Right hindlimb (tissue), 1 donor: ENCODE results near the gene BABAM2.

Source experiments
- DNase-seq: peaks from one replicate; pipeline ENCODE4 v3.0.0-alpha.2; 2018

BABAM2 gene

DNA sequence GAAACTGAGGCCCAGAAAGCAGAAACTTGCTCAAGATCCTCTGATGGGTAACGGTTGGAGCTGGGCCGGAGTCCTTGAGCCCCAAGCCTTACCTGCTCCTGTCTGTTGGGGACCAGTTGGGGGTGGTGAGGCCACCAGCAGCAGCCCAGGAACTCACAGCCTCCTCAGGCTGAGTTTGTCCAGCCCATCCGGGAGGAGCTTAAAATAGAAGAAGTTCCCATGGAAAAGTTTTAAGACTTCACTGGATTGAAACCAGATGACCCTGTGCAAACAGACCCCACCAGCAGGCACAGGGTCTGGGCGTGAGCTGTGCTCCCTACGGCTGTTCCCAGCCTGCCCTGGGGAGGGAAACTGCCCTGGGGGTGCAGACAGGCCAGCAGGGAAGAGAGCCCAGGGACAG, 461.6 kb downstream of the BABAM2 start:
- peak; percentile 36 for DNase-seq

- peak; percentile 19 for DNase-seq
Measured at GRCh38 chr2:28352610-28353195, 462.2 kb downstream of the BABAM2 start.

GRCh38 chr2:28354920-28355520, 464.5 kb downstream of the BABAM2 start:
- DNase-seq = no peak

DNA sequence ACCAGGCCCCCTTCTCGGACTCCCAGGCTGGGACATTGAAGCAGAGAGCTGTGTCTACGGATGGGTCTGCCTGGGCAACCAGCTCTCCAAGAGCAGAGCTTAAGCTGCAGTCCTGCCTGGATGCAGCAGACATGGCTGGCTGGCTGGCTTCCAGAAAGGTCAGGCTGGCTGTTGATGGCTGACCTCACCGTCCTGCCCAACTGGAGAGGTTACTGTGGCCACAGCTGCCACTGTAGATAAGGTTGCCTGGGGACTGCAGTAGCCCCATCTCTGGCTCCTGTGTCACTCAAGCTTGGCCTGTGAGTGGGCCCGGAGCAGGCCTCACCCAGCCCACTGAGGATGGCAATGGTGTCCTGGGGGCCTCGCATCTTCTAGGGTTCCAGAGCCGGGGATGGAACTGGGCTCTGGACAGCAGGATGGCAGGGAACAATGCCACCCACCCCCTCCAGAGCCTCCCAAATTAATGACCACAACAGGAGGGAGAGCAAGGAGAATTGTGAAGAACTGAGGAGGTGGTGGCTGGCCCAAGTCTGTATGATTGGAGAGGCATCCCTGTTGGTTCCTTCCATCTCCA, 465.1 kb downstream of the BABAM2 start:
- no peak for DNase-seq

DNA sequence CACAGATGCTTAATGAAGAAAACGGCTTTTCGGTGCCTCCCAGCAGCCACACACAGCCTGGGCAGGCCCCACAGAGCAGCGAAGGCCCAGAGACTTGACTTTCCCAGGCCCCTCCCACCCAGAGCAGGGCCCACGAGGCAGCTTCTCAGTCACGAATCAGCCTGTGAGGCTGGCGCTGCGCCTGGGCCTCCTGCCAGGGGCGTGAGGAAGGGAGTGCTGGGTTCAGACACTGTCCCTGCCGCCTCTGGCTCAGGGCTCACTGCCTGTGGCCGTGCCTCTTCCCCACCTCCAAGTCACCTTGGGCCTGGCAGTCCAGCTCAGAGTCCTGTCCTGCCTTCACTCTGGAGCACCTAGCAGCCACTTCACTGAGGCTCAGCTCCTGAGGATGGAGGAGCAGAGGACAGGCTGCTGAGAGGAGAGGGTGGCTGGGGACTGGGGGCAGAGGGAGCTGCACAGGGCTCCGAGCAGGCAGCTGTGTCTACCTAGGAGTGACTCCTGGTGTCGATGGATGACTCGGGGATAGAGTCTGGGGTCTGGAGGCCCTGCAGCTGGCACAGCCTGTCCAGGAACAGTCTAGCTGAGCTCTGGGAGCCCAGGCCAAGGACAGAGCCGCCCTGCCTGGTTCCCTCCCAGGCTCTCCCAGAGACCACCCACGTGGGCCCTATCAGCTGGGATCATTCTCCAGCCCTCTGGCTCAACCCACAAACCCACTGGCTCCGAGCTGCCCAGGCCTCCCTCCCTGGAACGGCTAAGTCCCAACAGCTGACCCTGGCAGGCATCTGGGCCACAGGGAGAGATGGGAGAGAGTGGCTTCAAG, 465.8 kb downstream of the BABAM2 start:
- peak; percentile 93 for DNase-seq

DNA sequence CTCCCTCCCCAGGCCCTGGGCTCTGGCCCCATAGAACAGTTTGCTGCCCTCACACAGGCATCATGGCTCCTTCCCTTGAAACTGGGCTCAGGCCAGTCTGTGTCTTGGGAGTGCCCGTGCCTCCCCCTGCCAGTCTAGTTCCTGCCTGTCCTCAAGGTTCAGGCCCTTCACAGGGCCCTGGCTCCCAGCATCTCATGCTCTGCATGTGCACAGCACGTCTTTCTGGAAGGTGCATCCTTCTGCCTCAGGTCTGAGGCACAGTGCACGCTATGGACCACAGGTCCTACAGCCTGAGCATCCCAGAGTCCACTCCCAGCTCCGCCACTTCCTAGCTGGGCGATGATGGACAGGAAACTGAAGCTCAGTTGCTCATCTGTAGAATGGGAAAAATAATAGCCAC, 466.5 kb downstream of the BABAM2 start:
- DNase-seq = no peak

DNA sequence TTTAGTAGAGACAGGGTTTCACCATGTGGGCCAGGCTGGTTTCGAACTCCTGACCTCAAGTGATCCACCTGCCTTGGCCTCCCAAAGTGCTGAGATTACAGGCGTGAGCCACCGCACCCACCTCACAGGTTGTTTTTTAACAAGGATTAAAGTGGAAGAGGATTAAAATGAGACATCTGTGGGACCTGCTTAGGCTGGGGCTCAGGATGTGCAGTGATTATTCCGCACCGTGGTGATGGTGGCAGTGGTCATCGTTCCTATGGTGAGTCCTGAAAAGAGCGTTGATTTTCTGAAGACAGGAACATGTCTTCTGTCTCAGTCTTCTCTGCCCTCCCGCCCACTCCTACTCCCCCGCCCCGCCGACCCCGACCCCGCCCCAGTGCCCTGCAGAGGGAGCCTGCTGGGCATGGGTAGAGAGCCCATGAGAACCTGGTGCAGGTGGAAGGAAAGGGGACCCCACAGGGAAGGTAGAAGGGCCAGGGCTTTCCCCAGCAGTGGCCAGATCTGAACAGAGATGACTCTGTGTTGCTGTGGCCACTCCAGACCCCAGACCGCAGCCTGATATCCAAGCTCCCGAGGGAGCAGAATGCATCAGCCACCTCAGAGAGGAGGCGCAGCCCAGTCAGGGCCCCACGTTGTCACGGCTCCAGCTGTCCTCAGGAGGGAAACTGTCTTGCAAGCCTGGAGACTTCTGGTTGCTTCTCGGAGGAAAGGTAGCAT, 467.6 kb downstream of the BABAM2 start:
- no peak for DNase-seq

DNA sequence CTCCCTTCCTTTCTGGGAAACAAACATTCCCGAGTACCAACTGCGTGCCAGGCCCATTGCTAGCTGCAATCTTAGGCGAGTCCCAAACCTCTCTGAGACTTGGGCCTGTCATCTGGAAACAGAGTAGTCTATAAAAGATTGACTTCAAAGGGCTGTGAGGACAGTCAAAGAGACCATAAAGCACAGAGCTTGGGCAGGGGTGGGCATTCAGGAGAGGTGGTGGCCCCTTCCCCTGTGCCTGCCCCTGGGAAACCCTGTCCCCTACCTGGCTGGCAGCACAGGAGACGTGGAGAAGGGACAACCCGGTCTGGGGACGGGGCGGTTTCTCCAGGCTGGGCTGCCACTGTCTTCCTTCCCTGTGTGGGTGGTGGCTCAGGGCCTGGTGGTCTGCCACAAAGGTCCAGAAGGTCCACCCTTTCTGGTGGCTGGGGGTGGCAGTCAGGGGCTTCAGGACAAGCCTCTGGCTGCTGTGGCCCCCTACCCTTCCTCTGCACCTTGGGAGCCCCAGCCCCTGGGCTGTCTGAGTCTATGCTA, 468.2 kb downstream of the BABAM2 start:
- DNase-seq = no peak

GRCh38 chr2:28359222-28360057, 468.9 kb downstream of the BABAM2 start:
- DNase-seq = peak; percentile 63

- DNase-seq = no peak
Measured at GRCh38 chr2:28360058-28360717, 469.7 kb downstream of the BABAM2 start.

- DNase-seq = no peak
Measured at GRCh38 chr2:28360718-28361293, 470.3 kb downstream of the BABAM2 start.

- no peak for DNase-seq
Measured at GRCh38 chr2:28361991-28362710, 471.6 kb downstream of the BABAM2 start.

- no peak for DNase-seq
Measured at GRCh38 chr2:28362991-28363521, 472.5 kb downstream of the BABAM2 start.

DNA sequence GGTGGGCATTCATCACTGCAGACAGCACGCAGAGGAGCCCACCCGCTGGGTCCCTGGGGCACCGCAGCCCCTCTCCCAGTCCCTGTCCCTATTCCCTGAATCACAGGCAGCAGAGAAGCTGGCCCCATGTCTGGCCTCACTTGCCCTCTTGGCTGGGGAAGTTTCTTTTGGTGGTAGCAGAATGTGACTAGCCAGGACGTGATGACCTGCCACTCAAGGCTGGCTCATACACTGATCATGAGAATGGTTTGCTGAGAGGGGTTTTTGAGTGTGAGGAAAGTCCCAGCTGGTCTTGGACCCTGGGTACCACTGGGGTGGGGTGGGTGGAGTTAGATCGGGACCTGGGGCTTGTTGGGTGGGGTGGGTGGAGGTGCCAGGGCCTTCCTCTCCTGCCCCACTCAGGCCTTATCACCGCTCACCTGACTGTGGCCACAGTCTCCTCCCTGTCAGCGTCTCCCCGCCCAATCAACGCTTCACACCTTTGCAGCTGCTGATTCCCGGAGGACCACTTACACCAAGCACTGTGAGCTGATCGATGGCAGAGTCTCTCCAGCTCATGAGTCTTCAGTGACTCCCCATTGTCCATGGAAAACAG, 473.3 kb downstream of the BABAM2 start:
- DNase-seq = no peak

DNA sequence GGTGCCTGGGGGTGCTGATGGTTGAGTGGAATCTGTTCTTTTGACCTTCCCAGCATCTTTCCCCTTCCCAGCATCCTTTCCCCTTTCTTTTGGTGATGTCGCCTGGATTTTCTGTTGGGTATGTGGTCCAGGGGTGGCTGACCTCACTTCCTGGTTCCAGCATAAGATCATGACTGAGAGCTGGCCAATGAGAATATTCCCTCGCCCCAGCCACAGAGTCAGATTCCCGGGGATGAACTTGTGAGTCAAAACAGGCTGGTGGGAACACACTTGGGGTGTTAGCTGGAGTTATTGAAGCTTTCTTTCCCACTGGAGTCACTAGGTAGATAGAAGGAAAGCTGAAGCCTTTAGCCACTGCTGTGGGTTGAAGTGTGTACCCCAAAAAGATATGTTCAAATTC, 474.1 kb downstream of the BABAM2 start:
- no peak for DNase-seq

- DNase-seq = peak; percentile 65
Measured at GRCh38 chr2:28365158-28365557, 474.6 kb downstream of the BABAM2 start.

DNA sequence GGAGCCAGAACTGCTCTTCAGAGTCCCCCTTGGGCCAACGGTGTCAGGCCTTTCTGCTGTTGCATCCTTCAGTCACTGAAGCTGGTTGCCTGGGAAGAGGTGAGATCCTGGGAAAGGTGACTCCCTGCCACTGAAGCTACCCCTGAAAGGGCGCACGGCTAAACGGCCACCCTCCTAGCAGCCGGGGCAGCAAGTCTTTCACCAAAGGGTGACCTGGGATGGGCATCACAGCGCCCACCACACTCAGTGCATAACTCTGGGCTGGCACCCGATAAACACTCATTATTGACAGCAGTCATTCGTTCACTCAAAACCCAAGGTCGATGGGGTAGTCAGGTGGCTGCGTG, 475.6 kb downstream of the BABAM2 start:
- no peak for DNase-seq

DNA sequence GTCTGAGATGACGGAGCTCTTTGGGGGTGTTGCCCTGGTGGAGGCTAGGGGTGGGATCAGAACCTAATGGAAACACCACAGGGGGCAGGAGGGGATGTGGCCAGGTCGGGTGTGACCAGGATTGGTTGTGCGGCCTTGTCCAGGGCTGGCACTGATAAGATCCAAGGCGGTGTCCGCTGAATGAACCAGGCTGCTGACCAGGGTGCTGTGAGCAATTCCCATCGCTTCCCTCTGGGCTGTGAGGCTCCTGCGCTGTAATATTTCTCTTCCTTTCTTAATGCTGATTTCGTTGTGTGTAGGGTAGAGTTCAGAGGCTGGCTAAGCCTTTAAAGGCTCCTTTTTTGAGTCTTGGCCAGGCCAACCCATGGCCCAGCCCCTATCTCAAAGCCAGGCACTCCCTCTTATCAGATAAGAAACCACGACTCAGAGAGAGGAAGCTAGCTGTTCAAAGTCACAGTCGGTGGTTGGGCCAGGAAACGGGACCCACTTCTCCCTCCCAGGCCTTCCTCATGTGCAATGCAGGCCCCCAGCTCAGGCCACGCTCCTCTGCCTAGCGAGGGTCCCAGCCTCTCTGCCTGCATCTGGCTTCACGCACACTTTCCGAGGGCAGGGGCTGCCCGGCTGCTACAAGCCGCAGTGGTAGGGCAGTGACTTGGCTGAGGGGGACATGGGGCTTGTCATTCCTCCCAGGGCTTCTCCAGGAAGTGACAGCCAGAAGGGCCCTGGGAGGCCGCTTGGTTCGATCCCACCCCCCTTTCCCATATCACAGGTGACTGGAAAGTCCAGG, 476.2 kb downstream of the BABAM2 start:
- DNase-seq = no peak
